Glomerular visceral epithelial cell (primary cell): Measurements from ENCODE around the gene PROB1.
"Not testable (repeated sequence)": the region's sequence is repeated elsewhere in the genome, so short reads cannot be mapped to it uniquely, and the experiment has no call there.

Source experiments
- DNase-seq: peaks from one replicate; pipeline ENCODE4 v3.0.0-alpha.2; 2016; ENCODE audit errors: extremely low spot score

The PROB1 gene

DNA sequence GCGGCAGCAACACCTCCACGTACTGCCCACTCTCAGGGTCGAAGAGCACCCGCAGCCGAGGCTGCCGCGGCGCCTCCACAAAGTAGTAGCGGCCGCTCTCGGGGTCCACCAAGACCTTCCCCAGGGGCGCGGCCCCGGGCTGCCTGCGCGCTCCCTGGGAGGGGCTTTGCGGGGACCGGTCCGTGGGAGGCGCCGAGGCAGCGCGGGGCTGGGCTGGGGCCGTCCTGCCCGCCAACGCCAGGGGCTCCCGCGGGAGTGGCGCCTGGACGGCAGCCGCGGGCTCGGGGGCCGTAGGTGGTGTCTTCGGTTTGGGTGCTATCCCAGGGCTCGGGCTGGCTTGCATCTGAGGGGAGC, 2.6 kb downstream of the PROB1 start:
- DNase-seq: no peak

DNA sequence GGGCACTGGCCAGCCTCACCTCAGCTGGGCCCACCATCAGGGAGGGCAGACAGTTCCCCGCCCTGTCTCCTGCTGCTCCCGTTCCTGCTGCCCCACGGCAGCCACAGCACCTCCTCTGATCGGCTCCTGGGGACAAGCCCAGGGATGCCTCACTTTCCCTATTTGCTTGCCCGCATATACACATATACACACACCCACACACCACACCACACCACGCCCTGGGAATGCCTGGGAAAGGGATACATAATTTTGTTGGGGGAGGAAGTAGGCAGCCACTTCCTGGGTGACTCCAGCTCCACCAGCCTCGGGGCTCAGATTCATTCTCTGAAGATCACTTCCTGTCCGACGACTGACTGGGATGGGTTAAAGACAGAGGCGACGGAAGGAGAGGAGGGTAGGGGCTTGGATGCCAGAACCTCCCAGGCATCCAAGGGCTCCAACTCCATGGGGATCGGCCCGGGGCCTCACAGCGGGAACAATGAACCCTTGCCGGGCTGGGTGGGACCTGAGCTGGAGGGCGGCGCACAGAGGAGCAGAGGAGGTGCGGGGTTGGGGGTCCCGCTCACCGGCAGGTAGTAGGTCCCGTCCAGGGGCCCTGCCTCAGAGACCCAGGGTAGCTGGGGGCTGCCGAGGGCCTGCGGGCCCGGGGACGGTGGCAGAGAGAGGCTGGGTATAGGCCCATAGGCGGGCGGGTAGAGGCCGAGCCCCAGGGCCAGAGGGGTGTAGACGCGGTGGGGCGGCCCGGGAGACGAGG, 3.2 kb downstream of the PROB1 start:
- no peak for DNase-seq

DNA sequence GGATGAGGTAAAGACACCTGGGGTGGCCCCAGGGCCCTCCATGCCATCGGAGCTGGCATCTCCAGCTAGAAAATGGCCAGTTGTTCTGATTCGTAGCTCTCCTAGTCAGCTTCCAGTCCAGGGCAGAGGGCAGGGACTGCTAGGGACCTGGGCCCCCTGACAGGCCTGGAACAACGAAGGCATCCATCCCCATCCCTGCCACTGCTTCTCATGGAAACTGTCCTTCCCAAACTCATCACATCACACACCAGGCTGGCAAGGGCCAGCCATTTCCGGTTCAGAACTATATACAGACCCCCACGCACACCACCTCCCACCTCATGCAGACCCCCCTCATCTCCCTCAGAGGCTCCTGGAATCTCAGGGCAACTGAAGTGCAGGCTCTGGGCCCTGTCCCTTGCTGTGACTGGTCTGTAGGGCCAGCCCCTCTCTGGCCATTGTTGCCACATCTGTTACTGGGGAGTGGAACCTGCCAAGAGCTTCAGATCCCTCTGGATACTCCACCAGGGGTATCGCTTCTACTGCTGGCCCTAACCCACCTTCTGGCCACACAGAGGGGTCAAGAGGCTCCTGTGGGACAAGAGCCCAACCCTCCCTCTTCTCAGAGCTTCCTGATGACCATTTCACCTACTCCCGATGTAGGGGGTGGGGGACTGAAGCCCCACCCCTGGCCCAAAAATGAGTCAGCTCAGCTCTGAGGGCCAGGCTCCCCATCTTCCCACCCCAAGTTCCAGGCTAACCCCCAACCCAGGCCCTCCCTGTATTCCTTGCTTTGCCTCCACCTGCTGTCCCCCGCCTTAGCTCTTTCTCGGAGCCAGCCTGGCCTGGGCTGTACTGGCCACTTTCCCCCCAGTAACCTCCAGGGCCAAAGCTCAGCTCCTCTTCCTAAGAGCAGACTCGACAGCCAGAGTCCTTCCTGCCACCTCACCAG, 4.0 kb downstream of the PROB1 start:
- DNase-seq: no peak

DNA sequence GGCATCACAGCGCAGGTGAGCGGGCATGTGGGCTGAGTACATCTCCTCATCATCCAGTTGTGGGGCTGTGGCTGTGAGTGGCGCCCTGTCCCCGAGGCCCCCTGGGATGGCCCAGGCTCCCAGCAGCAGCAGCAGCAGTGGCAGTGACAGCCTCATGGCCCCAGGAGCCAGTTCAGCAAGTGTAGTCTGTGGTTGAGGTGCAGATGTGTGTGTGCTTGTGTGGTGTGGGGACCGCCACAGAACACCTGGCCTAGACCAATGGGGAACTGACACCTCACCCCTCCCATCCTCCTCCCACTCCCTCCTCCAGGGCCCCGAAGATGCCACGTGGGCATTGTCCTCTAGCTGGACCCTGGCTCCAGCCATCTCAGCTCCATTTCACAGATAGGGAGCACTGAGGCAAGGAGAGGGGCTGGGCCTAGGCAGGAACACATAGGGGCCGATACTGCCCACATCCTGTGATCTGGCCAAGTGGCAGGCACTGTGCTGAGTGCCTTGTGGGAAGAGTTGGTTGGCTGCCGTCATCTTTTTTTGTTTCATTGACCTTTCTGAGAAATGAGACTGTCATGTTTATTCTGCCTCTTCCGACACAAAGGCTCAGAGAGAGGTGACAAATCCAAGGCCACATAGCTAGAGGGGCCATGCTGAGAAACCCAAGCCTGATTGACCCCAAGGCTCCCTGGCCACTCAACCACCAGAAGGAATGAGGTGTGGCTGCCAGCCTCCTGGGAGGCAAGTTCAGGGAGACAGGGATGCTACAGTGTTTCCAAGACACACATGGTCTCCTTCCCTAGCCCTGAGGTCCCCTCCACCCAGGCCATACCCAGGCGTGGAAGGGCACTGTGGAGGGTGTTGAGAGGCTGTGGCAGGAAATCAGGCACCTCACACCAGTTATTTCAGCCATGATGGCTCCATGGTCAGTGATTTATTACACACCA, 4.9 kb downstream of the PROB1 start, which contains the start of gene MZB1:
Gene MZB1, minus strand, starts transcription at position 213 of the 938 bp plus-strand sequence. Its CDS starts 57 bp downstream, at position 156.
- DNase-seq: no peak

DNA sequence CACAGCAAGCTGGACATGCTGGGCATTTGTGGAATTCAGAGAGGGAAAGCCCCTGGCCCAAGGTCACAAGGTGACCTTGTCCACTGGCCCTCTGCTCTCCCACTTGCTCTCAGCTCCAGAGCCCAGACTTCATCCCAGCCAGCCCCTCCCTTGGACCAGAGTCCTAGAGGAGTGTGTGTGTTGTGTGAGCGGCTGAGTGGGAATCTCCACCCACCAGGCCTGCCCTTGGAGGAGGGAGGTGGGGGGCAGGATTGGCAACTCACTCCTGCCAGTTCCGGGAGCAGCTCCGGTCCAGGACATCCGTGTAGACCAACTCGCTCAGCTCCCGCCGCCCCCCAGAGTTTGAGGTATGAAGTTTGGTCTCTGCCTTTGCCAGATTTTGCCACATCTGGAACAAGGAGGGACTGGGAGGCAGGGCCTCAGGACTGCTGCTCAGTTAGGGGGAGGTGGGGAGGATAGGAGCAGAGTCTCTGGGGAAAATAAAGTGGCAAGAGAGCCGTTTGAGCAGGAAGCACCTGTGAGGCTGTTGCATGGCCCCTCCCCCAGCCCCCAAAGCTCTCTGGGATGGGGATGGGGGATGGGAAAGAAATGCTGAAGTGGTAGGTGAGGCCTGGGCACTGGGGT, 6.6 kb downstream of the PROB1 start:
- DNase-seq: peak; percentile 61

DNA sequence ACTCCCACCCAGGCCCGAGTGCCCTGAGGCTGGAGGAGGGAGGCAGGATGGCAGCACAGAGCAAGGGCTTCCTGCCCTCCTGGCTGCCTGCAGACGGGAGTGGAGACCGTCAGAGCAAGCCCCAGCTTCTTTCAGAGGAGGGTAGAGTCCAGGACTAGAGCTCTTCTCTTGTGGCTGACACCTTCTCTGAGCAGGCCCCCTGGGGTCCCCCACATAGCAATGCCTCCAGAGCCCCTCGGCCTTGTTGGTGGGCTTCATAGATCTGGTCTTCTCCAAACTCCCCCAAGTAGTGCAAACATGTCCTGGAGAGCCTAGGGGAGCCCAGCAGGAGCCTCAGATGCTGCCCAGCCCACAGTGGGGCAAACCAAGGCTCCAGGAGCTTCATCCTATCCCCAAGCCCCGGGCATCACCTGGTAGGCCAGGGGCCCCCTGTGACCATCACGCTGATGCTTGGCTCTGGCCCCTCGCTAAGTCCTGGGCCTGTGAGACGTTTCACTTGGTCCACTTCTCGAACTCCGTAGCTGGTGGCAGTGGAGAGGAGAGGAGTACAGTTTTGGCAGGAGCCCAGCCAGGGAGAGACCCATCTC, 7.2 kb downstream of the PROB1 start:
- DNase-seq: no peak

DNA sequence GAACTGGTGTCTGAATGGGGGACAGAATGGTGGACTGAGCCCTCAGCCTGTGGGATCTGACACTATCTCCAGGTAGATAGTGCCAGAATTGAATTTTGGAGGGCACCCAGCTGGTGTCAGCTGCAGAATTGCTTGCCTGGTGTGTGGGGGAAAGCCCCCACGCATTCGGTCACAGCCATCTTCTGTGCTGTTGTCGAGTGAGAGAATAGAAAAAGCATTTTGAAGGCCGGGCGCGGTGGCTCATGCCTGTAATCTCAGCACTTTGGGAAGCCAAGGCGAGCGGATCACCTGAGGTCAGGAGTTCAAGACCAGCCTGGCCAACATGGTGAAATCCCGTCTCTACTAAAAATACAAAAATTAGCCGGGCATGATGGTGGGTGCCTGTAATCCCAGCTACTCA, 7.9 kb downstream of the PROB1 start:
- not testable (repeated sequence) for DNase-seq

DNA sequence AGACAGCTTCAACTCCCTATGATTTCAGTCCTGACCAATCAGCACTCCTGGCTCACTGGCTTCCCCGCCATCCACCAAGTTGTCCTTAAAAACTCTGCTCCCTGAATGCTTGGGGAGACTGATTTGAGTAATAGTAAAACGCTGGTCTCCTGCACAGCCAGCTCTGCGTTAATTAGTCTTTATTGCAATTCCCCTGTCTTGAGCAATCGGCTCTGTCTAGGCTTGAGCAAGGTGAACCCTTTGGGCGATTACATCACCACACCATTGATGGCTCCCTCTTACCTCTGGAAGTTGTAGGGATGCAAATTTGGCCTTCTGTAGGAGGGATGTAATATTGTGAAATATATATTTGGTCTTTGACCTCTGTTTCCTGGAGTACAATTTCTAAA, 8.9 kb downstream of the PROB1 start:
- no peak for DNase-seq

DNA sequence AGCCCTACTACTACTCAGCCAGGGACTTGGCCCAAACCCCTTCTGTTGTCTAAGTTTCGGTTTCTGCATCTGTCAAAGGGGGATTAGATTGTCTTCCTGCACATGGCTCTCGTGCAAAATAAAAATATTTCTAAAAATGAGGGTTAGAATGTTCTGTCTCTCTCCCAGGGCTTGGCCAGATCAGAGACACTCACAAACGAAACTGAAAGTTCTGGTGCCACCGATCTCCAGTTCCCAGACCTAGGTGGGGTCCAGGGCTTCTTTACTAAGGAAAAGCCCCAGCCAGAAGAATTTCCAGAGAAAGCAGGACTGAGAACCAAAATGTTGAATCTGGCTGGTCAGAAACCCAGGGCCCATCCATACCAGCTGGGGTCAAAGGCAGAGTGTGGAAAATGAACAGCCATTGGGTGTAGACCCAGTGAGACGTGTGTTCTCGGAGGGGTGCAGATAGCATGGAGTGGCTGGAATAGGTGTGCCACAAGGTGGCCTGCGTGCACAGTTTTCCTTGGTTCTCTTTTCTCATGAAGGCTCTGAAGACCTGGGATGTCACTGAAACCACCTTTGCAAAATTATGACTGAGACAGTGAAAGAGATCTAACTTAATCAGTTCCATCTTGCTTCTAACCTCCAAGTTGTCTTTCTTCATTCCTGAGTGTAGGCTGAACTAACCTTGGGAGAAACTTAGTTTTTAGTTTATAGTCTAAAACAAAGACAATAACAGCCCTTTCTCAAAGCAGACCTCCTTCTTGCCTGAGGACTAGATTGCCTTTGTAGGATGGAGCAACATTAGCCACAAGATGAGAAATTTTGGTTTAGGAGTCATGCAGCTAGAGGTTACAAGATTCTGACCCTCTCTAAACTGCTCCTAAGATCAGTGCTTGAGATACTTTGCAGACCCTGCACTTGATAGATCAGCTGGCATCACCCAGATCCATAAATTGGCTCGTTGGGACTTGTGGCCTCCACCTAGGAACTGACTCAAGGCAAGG, 9.5 kb downstream of the PROB1 start:
- no peak for DNase-seq

DNA sequence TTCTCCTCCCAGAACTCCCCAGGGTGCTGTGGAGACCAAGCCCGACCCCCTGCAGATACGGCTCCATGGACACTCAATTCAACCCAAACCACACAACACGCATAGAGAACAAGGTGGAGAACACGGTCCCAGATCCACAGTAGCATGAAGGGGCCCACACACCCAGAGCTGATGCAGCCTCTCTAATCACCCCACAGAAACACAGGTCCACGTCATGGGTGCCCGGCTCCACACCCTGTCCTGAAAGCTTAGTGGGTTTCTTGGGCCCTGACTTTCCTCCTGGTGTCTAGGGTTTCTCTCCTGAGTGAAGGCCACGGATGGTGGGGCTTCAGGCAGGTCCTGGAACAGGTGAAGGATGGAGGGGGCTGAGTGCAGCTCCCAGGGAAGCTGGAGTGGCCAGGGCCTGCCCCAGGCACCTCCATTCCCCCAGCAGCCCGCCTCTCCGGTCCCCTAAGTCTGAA, 10.3 kb downstream of the PROB1 start:
- DNase-seq: no peak

DNA sequence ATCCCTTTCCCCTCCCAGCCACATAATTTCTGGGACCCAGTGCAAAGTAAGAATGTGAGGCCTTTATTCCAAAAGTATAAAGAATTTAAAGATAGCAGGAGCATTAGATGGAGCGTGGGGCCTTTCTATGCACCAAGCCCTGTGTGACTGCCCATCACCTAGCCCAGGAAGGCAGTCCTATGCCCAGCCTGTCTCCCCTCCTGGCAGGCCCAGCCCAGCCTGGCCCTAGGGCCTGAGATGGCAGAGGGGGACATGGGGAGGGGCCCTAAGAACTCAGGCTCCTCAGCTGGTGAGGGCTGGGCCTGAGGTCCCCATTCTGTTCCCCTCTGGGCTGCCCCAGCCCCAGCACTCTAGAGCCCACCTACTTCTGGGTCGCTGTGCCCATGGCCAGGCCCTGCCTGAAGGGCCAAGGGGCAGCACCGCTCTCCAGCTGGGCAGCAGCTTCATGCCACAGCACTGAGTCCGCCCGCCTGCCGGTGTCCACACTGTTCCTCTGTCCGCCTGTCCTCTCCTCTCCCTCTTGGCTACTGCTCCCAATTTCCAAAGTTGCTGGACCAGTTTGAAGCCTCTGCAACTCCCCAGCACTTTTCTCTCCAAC, 10.8 kb downstream of the PROB1 start:
- no peak for DNase-seq

DNA sequence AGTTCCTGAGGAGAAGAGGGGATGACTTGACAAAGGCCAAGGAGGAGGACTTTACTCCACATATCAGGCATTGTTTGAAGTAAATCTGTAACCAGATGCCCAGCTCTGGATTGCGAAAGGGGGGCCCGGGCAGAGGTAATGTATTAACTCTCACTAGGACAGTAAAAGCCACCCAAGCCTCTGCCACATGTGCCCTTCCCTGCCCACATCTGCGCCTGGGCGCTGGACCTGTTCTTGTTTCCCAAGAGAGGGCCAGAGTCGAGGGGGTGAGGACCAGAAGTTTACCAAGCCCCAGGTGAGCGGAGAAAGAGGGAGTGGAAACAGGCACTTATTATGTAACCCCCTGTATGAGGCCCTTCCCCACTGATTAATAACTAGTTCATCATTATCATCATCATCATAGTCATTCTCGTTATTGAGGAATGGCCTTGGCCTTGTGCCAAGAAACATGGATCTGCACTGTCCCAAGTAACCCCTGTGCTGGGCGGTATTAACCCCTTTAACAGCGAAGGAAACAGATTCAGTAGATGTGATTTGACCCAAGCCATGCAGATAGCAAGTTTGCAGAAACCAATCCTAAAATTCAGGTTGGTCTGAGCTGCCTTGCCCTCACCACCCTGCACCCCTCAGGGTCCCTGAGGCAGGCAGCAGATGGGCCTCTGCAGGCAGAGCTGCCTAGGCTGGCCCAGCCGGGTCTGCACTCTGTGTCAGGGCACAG, 11.5 kb downstream of the PROB1 start, which contains the start of gene SLC23A1:
Gene SLC23A1, minus strand, starts transcription at position 23 of the 718 bp plus-strand sequence. CDS start 44 bp downstream, outside the sequence.
- peak; percentile 71 for DNase-seq

DNA sequence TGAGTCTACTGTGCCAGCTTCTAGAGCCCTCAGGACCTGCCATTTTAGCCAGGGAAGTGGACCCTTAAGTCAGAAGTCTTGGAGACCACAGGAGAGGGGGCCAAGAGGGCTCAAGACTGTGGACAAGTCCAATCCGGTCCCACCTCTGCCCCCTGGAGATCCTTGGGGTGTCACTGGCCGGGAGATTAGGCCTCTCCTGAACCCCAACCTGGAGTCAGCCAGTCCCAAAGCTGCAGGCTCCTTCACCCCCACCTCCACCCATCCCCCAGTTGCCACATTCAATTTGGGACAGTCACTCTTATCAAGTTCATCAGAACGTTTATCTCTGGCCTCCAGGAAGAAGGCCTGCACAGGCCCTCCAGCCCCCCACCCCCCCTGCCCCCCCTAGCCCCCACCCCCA, 12.1 kb downstream of the PROB1 start:
- DNase-seq: no peak

DNA sequence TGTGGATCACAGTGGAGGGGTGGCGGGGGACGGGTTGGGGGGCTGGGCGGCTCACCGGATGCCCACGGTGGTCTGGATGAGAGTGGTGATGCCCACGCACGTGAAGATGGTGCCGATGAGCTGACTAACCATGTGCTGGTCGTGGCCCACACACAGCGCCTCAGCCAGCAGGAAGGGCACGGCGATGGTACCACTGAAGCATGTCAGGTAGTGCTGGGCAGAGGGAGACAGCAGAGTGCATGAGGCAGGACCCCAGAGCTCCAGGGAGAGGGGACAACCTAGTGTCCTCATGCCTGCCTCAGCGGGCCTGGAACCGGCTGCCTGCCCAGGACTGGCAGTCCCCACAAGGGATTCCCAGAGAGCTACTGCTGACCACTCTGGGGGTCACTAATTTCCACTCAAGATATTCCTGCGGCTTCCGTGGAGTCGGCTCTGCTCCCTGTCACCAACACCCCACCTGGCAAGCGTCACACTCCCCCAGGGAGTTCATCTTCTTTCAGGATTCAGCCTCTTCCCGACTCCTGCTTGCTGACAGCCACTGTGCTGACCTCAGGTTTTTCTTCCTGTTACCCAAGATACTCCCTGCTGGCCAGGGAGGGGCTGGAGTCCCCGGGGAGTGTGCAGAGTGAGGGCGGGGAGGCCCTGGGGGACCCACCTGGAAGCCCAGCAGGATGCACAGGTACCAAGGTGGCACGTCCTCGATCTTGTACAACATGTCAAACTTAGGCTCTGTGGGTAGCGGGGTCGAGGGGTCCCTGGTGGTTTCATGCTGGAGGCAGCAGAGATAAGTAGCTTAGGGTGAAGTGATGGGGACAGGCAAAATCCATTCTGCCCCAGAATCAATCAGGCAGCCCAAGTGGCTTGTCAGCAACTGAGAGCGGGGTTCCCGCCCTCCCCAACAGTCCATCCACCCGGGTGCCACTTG, 12.8 kb downstream of the PROB1 start:
- no peak for DNase-seq

DNA sequence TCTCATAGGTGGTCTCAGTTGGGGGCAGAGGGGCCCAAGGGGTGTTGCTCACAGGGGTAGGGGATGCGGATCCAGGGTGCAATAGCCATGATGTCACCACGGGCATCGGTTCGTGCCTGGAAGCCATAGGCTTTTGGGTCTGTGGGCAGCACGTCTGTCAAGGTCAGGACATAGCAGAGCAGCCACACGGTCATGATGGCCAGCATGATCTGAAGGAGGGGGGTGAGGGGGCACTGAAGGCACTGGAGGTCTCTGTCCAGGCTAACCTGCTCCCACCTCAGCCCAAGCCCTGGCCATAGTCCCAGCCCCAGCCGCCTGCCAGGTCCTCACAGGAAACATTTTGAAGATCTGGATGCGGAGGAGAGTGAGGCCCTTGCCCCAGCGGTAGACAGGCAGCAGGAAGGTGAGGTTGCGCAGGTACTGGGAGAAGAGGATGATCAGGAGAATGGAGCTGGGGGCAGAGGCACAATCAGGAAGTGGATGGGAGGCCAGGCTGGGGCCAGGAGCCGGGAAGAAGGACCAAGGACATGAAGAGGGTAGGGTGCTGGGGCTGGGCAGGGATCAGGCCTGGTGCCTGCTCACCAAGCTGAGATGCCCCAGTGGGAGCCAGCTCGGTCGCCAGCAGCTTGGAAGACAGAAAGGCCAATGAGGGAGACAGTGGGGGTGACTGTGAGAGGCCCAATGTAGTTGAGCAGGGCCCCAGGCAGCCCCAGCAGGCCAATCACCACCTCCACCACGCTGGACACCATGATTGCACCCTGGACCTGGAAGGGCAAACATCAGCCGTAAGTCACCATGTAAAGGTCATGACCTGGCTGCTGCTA, 15.1 kb downstream of the PROB1 start:
- DNase-seq: no peak

DNA sequence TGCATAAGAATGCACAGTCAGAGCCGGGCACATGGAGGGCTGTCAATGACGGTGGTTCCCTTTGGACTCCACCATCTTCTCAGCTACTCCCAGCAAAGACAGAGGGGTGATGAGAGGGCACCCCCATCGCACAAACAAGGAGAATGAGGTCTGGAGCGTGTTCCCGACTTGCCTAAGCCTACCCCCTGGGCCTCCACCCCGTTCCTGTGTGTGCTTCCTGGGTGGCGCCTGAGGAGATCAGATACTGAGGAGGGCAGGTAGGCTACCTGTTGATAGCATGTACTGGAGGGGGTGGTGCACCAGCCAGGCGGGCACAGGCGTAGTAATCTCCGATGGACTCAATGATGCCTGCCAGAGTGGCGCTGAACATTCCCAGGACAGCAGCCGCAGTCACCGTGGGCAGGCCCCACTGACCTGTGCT, 16.0 kb downstream of the PROB1 start:
- no peak for DNase-seq
